ENCODE data around the gene NOS1AP. TPM values are rescaled to one million over a fixed set of nuclear protein-coding genes. Genes with fewer than 3 reads are reported as not detected.

NOS1AP gene
- total RNA-seq, 4 donors from 2014 or later: 0.31 to 12.7 (median 1.7) TPM

DNA sequence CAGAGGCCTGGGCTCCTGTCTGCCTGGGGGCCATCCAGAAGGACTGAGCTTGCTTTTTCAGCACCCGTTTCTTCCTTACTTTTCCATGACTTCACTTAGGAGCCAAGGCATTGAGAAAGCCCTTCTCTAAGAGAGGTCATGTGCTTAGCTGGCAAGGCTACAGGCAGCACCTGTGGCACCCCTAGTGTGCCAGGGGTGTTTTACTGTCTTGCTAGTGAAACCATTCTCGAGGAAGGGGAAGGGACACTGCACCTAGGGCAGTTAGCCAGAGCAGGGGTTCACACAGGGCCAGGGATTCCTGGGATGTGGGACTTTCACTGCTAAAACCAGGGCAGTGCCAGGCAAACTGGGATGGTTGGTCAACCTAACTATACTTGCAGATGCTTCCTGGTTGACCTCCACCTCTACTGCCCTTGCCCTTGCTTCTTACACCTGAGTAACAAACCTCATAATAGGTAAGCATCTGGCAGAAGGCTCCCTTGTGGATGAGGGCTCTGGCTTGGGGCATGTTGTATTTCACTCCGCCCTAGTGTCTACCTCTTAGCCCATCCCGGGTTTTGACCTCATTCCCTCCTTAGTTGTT lies 69.2 kb downstream of the NOS1AP start:
- WGBS, 2 donors: 52 to 65% methylated on average over 2 of the region's 4 CpGs
- no peak overlapping the region for H3K27ac ChIP-seq
- H3K9me3 ChIP-seq: no peaks in the 10 kb centered on the region
- H3K27me3 ChIP-seq: no peaks in the 10 kb centered on the region
- no peaks in the 10 kb centered on the region for H3K36me3 ChIP-seq
- peaks cover 0 to 8% (median 0%) of the 10 kb centered on the region in 3 donors for H3K4me1 ChIP-seq
- no peak for TF ChIP-seq POLR2A (IDR thresholded peaks at IDR 0.05)
- TF ChIP-seq, protein P1, sequence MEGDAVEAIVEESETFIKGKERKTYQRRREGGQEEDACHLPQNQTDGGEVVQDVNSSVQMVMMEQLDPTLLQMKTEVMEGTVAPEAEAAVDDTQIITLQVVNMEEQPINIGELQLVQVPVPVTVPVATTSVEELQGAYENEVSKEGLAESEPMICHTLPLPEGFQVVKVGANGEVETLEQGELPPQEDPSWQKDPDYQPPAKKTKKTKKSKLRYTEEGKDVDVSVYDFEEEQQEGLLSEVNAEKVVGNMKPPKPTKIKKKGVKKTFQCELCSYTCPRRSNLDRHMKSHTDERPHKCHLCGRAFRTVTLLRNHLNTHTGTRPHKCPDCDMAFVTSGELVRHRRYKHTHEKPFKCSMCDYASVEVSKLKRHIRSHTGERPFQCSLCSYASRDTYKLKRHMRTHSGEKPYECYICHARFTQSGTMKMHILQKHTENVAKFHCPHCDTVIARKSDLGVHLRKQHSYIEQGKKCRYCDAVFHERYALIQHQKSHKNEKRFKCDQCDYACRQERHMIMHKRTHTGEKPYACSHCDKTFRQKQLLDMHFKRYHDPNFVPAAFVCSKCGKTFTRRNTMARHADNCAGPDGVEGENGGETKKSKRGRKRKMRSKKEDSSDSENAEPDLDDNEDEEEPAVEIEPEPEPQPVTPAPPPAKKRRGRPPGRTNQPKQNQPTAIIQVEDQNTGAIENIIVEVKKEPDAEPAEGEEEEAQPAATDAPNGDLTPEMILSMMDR (IDR thresholded peaks at IDR 0.05): no peak
- intact Hi-C loops (cut with DNase I): no loop called here
- DNase-seq: no peak
- H3K4me3 ChIP-seq: no peak overlapping the region

DNA sequence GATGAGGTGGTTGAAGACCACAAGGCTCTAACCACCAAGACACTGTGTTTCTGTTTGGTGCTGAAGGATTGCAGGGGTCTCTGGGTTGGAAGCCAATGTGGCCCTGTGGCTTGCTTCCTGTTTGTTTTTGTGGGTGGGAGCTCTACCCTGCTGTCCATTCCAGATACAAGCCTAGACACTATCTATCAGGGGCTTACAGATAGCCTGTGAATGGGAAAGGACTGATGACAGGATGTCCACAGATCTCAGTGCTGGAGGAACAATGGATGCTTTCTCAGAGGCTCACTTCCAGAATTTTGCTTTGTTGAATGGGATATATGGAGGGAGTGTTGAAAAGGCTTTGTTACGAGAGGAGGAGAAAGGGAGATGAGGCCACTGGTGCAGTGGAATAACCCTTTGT lies 69.7 kb downstream of the NOS1AP start:
- Histone ChIP-seq H3K4me1 (peaks cover 0 to 8% (median 0%) of the 10 kb centered on the region in 3 donors), H3K27me3 (no peaks in the 10 kb centered on the region), H3K36me3 (no peaks in the 10 kb centered on the region), H3K4me3 (no peak overlapping the region), H3K9me3 (no peaks in the 10 kb centered on the region), H3K27ac (no peak overlapping the region)
- WGBS, 2 donors: 80 to 89% methylated on average over 1 of the region's 1 CpG
- no peak for TF ChIP-seq POLR2A (IDR thresholded peaks at IDR 0.05)
- TF ChIP-seq, protein P1 (IDR thresholded peaks at IDR 0.05): no peak
- DNase-seq: no peak
- intact Hi-C loops (cut with DNase I): no loop called here

DNA sequence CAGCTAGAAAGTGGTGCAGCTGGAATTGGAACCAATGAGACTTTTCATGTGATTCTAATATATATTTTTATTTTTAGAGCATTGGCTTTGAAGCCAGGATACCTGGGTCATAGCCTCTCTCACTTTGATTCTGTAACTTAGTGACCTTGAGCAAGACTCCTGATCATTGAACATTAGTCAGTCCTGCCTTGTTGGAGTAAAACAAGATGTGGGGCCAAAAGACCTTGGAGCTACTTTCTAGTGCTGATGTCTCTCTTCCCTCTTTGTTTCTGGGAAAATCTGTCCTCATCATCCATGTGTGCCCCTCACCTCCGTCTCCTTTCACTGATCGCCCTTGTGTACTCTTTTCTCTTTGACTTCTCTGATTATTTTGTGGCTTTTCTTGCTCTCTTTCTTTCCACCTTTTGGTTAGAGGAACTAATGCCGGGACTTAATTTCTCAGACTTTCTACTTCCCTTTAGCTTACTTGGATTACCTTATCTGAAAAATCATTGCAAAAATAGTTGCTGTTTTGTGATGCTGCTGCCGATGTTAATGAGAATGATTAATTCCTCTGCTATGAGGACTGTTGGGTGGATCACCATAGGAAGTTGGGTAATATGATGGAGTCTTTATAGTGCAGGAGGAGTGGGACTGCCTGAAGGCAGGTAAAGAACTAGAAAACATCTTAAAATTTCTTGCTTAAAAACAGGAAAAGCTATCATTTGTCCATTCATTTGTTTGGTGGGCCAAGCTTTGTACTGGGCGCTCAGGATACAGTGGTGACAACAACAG lies 72.0 kb downstream of the NOS1AP start:
- no peak overlapping the region for H3K27ac ChIP-seq
- intact Hi-C loops (cut with DNase I): no loop called here
- H3K9me3 ChIP-seq: no peaks in the 10 kb centered on the region
- no peak for DNase-seq
- no peak overlapping the region for H3K4me3 ChIP-seq
- TF ChIP-seq POLR2A (IDR thresholded peaks at IDR 0.05): no peak
- TF ChIP-seq, protein P1 (IDR thresholded peaks at IDR 0.05): no peak
- H3K27me3 ChIP-seq: no peaks in the 10 kb centered on the region
- no peaks in the 10 kb centered on the region for H3K36me3 ChIP-seq
- WGBS, 2 donors: 65 to 72% methylated on average over 5 of the region's 5 CpGs
- H3K4me1 ChIP-seq: peaks cover 0 to 15% (median 0%) of the 10 kb centered on the region in 3 donors

DNA sequence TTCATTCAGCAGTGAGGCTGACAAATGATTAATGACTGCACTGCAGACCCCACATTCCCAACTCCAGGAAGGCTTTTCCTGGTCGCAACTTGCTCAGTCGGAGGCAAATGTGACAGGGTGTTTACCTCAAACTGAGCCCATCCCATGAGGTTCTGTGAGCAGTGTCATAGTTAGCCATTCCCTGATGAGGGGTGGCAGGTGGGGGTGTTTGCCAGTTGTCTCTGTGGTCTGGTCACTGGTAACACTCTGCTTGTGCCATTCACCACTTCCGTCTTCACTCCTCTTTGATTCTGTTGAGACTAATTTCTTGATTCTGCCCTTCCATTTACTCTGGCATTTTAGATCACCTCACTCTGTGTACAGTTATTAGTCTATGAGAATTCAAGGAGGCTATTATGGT lies 73.5 kb downstream of the NOS1AP start:
- WGBS, 2 donors: 70 to 81% methylated on average over 3 of the region's 3 CpGs
- TF ChIP-seq POLR2A (IDR thresholded peaks at IDR 0.05): no peak
- TF ChIP-seq, protein P1 (IDR thresholded peaks at IDR 0.05): no peak
- intact Hi-C loops (cut with DNase I): no loop called here
- no peak overlapping the region for H3K27ac ChIP-seq
- peaks cover 0 to 7% (median 0%) of the 10 kb centered on the region in 3 donors for H3K4me1 ChIP-seq
- H3K9me3 ChIP-seq: no peaks in the 10 kb centered on the region
- H3K27me3 ChIP-seq: no peaks in the 10 kb centered on the region
- H3K4me3 ChIP-seq: no peak overlapping the region
- no peaks in the 10 kb centered on the region for H3K36me3 ChIP-seq
- DNase-seq: no peak

DNA sequence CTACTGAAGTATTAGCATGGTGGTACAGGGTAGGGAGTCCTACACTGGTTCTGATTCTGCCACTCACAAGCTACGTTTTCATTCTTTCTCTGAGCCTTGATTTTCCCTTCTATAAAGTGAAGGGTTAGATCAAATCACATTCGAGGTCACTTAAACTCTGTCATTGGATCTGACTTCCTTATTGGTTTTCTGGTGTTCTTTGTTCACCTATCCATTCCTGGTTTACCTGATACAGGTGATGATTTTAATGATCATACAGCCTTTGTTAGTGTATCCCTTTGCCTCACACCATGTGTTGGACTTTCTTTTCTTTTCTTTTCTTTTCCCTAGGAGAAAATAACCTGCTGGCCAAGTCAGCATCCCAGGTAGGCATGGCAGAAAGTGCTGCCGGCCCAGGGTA lies 74.8 kb downstream of the NOS1AP start:
- Histone ChIP-seq H3K4me3 (no peak overlapping the region), H3K9me3 (no peaks in the 10 kb centered on the region), H3K4me1 (peaks cover 0 to 7% (median 0%) of the 10 kb centered on the region in 3 donors), H3K27ac (no peak overlapping the region), H3K36me3 (no peaks in the 10 kb centered on the region), H3K27me3 (no peaks in the 10 kb centered on the region)
- no peak for TF ChIP-seq POLR2A (IDR thresholded peaks at IDR 0.05)
- TF ChIP-seq, protein P1 (IDR thresholded peaks at IDR 0.05): no peak
- no peak for DNase-seq
- intact Hi-C loops (cut with DNase I): no loop called here
- 45 to 59% methylated on average over 3 of the region's 3 CpGs for WGBS, 2 donors
